EL (cell line): Measurements from ENCODE around the gene TOP3A.

Experiments
- DNase-seq: peaks from one replicate; pipeline ENCODE4 v3.0.0-alpha.2; 2016

Gene TOP3A

DNA sequence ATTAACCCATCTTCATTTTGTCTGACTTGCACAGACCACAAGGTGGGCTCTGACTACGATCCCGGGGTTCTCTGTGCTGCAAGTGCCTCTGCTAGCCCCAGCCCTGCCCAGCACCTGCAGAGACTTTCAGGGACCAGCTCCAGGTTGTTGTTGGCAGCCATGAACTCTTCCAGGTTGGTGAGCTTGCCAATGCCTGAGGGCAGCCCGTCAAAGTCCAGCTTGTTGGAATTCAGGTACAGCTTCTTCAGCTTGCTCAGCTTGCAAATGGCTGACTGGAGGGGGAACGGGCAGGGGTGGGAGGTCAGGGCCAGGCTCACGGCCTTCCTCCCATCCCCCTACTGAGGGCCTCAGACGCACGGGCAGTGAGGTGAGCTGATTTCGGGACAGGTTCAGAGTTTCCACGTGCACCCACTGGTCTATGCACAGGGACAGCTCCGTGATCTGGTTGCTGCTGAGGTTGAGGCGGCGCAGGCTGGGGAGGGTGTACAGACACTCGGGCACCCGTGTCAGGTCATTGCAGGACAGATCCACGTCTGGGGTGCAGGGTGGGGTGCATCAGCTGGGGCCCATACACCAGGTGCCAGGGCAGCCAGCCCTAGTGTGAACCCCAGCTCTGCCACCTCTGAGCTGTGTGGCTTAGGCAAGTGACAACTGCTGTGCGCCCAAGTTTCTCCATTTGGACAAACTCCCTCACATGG lies 61.5 kb downstream of the TOP3A start:
- no peak for DNase-seq

DNA sequence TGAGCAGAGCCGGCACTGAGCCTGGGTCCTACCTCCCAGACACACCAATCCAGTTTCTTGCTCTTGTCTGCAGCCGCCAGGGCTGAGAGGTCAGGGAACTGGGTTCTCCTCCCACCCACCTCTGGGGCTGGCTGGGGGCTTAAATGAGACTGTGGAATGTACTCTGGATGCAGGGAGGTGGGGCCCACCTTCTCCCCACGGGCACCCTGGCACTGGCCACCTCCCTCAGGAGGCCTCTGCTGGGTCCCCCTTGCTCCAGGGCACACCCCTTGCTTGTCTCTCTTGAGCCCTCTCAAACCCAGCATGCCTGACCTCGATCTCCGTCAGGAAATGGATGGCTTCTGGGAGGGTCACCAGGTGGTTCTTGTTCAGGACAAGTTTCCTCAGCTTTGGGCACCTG lies 62.6 kb downstream of the TOP3A start:
- no peak for DNase-seq

DNA sequence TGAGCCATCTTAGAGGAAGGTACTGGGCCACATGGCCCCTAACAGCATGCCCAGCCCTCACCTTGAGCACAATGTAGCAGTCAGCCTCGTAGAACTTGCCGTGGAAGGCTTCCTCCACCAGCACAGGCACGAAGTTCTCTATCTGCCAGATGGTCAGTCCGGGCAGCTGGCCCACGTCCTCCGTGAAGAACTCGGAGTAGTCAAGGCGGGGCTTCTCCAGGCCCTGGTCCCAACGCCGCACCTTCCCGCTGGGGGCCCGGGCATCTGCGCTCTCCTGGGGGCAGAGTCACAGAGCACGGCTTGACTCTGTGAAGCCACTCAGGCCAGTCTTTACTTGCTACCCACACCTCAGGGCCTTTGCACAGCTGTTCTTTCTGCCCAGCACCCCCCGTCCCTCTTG lies 63.6 kb downstream of the TOP3A start:
- DNase-seq, result no peak

DNA sequence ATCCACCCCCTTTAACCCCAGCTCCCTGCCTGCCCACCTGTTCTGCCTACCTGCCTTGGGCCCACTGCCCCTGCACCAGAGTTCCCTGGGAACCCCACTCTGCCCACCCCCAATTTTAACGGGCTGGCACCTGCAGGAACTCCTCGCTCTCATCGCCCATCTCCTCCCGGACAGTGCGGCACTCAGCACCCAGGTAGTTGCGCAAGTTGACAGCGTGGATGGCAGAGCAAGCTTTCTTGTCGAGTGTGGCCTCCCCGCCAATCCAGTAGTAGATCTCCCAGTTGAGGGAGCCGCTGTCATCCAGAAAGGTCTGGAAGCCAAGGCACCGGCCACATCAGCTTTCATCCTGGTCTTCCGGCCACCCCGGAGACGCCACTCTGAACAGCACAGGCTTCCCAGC lies 64.1 kb downstream of the TOP3A start:
- no peak for DNase-seq

DNA sequence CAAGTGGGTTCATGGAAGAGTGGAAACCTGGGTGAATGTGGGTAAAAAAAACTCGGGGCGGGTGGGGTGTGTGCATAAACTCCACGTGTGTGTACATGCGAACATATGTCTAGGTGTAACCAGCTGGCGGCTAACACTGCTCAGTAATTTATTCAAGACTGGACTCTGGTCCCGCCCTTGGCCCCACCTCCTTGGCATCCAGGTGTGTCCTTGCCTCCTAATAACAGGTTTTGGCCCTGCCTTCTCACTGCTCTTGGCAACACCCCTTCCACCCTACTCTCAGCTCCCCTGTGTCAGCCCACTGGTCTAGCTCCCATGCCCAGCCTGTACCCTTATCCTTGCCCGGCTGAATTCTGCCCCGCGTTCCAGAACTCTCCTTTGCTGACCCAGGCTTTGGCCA lies 64.5 kb downstream of the TOP3A start:
- no peak for DNase-seq

DNA sequence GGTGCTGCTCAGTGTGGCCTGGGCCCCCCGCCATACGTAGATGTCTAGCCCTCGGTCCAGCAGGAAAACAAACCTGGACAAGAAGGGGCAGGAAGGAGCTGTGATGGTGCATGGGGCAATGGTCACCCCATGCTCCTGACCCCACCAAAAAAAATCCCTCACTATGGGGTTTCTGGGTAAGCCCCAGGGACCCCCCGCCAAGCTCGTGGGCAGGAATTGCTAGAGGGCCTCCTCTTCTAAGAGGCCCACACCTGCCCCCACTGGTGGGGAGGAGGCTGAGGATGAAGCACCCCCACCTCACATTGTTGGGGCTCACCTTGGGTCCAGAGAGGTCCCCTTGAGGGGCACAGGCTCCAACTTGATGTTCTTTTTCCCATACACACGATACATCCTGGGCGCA lies 66.0 kb downstream of the TOP3A start:
- no peak for DNase-seq

DNA sequence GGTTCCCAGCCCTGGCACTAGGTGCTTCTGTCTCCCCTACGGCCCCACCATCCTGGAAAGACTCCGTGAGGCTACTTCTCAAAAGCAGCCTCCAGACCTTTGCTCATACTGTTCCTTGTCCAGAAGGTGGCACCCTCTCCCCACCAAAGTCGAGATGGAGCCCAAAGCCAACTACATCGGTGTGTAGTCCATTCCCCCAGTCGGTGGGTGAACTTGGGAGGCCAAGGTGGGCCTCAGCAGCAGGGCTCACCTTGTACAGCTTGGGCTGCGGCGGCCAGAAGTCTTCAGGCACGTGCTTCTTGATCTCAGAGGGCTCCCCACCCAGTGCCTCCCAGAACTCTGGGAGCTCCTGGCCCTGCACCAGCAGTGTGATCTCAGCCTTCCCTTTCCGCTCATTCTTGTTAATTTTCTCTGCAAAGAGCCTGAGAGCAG lies 66.5 kb downstream of the TOP3A start:
- peak; percentile 71 for DNase-seq

DNA sequence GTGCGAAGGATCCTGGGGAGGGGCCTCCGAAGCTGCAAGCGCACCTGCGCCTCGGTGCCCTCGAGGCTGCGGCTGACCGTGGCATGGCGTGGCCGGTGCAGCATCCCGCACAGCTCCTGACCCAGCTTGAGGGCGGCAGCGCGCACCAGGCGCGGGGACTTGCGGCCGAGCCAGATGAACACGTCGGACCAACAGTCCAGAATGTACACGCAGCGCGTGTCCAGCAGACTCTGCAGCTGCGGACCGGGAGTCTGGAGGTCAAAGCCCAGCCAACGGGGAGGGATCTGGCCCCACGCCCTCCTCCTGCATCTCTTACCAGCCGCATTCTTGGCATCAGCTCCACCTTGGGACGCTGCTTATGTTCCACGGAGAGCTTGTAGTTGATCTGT lies 67.2 kb downstream of the TOP3A start:
- DNase-seq, result no peak

DNA sequence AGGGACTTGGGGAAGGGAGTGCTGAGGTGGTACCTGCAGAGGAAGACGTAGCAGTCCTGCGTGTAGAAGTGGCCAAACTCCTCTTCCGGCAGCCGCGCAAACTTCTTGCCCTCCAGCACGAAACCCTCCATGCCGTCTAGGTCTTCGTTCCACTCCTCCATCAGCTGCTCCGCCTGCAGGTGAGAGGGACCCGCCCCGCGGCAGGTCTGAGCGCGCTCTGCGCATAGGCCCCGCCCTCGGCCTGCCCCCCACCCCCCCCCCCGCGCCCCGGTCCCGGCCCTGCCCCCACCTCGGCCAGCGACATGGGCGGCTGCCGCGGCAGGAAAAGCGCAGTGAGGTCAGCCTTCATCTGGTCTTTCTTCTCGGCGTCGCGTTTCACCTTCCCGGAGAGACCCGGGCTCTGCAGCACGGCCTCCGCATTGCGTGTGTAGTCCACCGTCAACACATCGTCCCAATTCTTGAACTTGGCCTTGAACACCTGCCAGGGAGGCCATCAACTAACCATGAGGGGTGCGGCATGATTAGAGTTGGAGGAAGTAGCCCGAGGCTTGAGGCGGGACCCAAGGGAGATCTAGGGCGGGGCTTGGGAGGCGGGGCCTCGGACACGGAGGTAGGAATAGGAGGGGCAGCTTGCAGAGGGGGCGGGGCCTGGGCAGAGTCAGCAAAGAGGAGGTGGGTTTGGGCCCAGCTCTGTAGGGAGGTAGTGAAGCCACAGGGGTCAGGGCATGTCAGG lies 67.7 kb downstream of the TOP3A start:
- peak; percentile 67 for DNase-seq

DNA sequence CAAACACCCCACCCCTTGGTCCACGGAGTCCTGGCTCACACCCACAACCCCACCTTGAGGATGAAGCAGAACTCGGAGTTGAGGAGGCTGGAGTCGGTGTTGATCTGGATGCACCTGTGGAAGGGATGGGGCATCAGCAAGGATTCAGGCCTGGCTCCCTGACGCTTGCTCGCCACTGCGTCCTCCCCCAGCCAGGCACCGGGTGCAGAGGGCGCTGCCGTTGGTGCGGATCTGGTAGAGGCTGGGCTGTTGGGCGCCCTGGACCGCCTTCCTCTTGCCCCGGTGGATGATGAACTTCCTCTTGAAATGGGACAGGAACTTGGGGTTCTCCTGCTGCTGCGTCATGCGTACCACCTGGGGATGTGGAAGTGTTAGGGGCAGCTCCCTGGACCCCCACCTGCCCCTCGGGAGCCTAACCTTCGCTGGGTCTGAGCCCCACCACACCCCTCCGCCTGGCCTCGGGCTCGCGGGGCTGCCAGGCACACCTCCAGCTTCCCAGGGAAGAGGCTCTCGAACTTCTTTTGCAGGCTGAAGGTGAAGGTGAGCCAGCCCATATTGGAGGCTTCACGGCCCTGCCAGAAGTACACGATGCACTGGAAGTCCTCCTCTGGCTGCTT lies 68.6 kb downstream of the TOP3A start:
- DNase-seq, result no peak

DNA sequence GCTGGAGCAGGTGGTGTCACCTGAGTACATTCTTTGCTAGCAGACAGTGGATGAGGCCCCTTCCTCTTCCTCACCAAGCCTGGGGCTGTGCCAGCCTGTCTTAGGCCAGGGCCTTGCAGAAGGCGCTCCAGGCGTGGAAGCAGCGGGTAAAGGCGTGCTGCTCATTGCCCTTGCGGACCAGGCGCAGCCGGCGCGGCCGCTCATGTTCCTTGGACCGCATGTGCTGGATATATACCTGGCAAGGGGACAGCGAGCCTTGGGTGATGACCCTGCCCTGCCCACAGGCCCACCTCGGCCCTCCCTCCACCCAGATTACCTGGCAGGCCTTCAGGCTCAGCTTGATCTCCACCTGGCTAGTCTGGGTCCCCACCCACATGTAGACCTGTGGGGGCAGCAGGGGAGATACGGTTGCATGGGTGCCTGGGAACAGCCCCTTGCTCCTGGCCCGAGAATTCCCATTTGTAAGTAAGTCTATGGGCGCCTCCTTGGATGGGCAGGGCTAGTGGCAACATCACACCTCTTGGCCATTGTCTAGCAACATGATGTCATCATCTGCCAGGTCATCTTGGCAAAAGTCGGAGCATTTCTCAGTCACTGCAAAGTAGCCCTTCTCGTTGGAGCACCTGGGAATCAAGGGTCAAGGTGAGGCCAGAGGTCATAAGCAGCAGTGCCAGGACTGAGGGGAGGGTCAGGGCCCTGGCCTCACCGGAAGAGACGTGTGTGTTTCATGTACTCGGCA lies 69.6 kb downstream of the TOP3A start:
- no peak for DNase-seq

DNA sequence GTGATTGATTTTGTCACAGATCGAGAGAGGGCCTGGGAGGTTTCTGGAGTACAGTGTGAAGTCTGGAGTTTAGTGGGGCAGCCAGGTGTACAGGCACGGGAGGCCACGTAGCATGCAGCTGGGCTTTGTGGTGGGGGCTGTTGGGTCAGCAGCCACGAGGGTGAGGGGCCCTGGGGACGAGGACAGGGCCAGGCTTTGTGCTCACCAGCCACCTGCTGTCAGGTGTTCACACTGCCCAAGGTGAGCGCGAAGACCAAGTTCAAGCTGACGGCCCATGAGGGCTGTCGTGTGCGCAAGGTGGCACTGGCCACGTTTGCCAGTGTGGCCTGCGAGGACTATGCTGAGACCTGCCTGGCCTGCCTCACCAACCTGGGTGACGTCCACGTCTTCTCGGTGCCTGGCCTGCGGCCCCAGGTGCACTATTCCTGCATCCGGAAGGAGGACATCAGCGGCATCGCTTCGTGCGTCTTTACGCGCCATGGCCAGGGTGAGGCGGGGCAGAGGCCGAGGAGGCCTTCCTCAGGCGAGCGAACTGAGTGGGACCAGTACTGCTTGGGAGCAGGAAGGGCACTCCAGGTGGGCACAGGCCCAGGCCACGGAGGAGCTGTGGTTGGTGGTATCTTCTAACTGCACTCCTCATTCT lies 73.4 kb downstream of the TOP3A start:
- DNase-seq, result no peak

DNA sequence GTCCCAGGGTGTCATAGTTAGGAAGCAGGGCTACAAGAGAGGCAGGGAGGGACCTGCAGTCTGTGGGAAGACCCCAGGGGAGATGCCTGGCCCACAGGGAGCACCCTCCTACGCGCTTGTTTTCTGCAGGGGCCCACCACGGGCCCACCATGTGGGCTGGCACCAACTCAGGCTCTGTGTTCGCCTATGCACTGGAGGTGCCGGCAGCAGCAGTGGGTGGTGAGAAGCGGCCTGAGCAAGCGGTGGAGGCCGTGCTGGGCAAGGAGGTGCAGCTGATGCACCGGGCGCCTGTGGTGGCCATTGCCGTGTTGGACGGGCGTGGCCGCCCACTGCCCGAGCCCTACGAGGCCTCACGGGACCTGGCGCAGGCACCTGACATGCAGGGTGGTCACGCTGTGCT lies 74.3 kb downstream of the TOP3A start:
- DNase-seq, result no peak

DNA sequence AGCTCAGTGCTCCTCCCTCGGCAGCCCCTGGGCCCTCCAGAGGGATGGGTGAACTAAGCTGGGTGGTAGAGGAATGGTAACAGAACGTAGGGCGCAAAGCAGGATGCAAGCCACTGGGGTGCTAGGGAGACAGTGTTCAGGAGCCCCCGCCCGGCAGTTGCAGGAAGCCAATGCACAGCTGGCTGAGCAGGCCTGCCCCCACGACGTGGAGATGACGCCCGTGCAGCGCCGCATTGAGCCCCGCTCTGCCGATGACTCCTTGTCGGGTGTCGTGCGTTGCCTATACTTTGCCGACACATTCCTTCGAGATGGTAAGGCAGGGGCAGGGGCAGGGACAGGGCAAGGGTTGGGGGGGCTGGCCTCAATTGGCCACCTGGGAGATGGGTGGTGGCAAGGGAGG lies 76.5 kb downstream of the TOP3A start:
- no peak for DNase-seq

DNA sequence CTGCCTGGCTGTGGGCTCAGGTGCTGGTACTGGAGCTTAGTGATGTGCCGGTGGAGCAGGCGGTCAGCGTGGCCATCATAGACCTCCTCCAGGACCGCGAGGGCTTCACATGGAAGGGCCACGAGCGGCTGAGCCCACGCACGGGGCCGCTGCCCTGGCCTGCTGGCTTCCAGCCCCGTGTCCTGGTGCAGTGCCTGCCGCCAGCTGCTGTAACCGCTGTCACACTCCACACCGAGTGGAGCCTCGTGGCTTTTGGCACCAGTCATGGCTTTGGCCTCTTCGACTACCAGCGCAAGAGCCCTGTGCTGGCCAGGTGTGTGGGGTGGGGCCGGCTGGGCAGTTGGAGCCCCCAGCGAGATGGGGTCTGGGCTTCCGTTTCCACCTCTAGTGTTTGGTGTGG lies 77.3 kb downstream of the TOP3A start:
- DNase-seq, result no peak

DNA sequence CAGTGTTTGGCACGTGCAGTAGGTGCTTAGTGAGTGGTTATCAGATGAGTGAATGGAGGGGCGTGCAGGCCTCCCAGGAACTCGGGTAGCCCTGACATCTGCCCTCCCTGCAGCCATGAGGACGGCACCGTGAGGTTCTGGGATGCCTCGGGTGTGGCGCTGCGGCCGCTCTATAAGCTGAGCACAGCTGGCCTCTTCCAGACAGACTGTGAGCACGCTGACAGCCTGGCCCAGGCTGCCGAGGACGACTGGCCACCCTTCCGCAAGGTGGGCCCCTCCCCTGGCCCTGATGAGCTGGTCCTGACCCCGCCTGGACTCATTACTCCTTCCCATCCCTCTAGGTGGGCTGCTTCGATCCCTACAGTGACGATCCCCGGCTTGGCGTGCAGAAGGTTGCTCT lies 78.3 kb downstream of the TOP3A start:
- no peak for DNase-seq

DNA sequence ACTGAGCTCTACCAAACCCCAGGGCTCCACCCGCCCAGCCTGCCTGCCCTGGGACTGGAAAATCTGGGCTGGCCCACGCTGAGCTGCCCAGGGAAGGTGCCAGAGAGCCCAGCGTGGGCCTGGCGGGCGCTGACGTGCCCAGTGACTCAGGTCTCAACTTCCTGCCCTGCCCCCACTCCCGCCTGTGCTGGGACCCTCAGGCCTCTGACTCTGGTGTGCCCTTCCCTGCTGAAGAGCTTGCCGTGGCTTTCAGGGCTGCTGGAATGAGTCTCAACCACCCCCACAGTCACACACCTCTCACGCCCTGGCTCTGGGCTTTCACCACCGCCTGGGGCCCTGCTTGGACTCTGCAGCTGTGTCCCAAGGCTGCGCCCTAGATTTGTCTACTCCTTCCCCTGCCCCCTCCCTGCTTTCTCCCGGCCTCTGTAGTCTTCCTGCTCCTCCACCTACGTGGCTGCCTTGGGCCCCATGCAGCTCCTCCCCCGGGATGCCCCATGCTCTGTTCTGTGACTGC lies 79.0 kb downstream of the TOP3A start:
- DNase-seq, result peak; percentile 96

DNA sequence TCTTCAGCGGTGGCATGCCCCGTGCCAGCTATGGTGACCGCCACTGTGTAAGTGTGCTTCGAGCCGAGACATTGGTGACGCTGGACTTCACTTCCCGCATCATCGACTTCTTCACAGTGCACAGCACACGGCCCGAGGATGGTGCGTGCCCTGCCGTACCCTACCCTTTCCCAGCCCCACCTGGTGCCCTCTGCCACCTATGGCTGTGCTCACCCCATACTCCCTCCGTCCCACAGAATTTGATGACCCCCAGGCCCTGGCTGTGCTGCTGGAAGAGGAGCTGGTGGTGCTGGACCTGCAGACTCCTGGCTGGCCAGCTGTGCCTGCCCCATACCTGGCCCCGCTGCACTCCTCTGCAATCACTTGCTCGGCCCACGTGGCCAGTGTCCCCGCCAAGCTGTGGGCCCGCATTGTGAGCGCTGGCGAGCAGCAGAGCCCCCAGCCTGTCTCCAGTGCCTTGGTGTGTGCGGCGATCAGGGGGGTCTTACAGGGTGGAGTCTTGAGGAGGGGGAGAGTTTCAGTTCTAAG lies 79.9 kb downstream of the TOP3A start:
- DNase-seq, result no peak

DNA sequence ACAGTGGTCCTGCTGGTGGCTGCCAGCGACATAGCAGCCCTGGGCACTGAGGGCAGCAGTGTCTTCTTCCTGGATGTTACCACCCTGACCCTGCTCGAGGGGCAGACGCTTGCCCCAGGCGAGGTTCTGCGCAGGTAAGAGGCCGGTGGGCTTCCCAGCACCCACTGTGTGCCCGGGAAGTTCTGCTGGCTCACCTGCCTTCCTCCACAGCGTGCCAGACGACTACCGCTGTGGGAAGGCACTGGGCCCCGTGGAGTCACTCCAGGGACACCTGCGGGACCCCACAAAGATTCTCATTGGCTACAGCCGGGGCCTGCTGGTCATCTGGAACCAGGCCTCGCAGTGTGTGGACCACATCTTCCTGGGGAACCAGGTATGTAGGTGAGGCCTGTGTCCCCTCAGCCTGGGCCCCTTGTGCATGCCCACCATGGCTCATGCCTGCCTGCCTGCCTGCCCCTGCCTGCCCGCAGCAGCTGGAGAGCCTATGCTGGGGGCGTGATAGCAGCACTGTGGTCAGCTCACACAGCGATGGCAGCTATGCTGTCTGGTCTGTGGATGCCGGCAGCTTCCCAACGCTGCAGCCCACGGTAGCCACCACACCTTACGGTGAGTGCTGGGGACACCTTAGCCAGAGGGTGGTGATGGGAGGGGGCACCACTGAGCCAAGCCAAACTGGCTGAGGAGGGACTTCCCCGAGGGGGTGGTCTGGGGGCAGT lies 80.8 kb downstream of the TOP3A start:
- no peak for DNase-seq

DNA sequence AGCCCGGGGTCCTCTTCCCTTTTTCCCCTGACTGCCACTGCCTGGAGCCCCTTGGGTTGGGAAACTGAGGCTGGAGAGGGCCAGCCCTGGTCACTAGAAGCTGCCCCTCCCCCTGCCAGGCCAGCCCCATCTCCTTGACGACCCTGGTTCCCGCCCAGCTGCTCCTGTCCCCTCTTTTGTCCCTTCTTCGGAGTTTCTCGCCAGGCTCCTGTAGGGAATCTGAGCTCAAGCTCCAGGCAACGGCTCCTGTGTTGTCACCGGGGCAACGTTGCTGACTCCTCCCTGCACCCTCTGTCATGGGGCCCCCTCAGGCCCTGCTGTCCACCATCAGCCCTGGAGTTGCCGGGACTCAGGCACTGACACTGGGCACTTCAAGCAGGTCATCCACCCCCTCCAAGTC lies 83.6 kb downstream of the TOP3A start:
- no peak for DNase-seq

DNA sequence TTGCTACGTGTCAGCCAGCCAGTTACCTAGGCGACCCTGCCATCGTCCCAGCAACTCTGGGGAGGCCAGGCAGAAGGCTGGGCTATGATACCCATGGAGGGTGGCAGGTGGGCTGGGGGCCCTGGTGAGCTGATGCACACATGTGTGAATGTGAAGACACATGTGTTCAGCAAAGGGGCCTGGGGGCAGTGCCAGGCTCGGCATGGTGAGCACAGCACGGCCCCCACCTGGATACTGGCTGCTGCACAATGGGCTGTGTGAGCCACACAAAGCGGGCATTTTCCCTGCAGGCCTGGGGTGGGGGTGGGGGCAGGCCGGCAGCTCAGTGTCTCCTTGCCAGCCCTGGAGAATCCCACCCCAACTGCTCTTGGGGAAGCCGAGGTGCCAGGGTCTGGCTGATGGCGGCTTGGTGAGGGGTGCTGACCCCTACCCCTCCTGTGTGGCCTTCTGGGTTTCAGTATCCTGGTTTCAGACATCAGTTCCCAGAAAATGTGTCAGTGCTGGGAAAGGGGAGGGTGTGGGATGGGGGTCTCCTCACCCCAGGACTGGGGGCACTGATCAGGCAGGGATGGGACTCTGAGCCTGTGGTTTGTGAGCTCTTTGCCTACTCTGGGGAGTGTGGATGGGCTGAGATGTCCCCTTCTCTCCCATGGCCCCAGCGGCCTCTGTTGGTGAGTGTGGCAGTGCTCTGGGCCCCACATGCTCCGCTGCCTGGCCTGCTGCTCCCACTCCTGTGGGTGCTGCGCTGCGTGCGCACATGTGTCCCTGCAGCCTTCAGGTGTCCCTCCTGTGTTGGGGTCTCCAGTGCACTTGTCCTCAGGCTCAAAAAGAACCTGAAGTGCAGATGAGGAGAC lies 84.3 kb downstream of the TOP3A start:
- DNase-seq, result no peak
